GM21367 (cell line): ENCODE results near the gene EFTUD2.

Source experiments
- ATAC-seq: cut with Tn5 transposase; IDR thresholded peaks from one replicate; pipeline ENCODE4 v1.9.1; 2021; ENCODE audit not compliant: unreplicated experiment

The EFTUD2 gene

GRCh38 chr17:44887971-44888954, 11.0 kb downstream of the EFTUD2 start:
- no peak for ATAC-seq

- ATAC-seq = no peak
Measured at GRCh38 chr17:44887016-44887415, 12.2 kb downstream of the EFTUD2 start.

GRCh38 chr17:44884941-44885340, 14.3 kb downstream of the EFTUD2 start:
- no peak for ATAC-seq

GRCh38 chr17:44881145-44881544, 18.1 kb downstream of the EFTUD2 start:
- no peak for ATAC-seq

GRCh38 chr17:44880062-44880461, 19.2 kb downstream of the EFTUD2 start:
- ATAC-seq = no peak

GRCh38 chr17:44879376-44879775, 19.9 kb downstream of the EFTUD2 start:
- ATAC-seq = no peak

GRCh38 chr17:44878627-44879221, 20.5 kb downstream of the EFTUD2 start:
- no peak for ATAC-seq

- ATAC-seq = no peak
Measured at GRCh38 chr17:44877121-44877520, 22.1 kb downstream of the EFTUD2 start.

- ATAC-seq = no peak
Measured at GRCh38 chr17:44875761-44876160, 23.5 kb downstream of the EFTUD2 start.

- no peak for ATAC-seq
Measured at GRCh38 chr17:44872131-44872768, 27.0 kb downstream of the EFTUD2 start.

- ATAC-seq = no peak
Measured at GRCh38 chr17:44871556-44871955, 27.7 kb downstream of the EFTUD2 start.

GRCh38 chr17:44867841-44868240, 31.4 kb downstream of the EFTUD2 start:
- no peak for ATAC-seq

- no peak for ATAC-seq
Measured at GRCh38 chr17:44865931-44866330, 33.3 kb downstream of the EFTUD2 start.

GRCh38 chr17:44865231-44865660, 34.0 kb downstream of the EFTUD2 start:
- no peak for ATAC-seq

GRCh38 chr17:44864831-44865230, 34.4 kb downstream of the EFTUD2 start:
- ATAC-seq = no peak

- no peak for ATAC-seq
Measured at GRCh38 chr17:44863061-44863918, 36.0 kb downstream of the EFTUD2 start.

- ATAC-seq = no peak
Measured at GRCh38 chr17:44862278-44862914, 36.8 kb downstream of the EFTUD2 start.

GRCh38 chr17:44859701-44860100, 39.5 kb downstream of the EFTUD2 start:
- no peak for ATAC-seq

GRCh38 chr17:44854192-44854591, 45.1 kb downstream of the EFTUD2 start:
- ATAC-seq = no peak

GRCh38 chr17:44850612-44851011, 48.6 kb downstream of the EFTUD2 start:
- ATAC-seq = no peak
